Measurements from ENCODE around the gene CGB8.

DNA sequence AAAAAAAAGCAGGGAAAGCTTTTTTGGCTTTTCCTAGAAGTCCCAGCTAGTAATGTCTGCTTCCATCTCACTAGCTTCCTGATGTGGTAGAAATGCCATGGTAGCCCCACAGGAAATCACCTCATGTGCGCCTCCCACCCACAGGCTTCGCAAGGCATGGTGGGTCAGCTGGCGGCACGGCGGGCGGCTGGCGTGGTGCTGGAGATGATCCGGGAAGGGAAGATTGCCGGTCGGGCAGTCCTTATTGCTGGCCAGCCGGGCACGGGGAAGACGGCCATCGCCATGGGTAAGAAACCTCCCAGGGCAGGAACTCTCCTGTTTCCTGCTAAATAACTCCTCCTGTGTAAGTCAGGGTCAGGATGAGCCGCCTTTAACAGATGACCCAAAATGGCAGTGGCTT lies 44.8 kb downstream of the CGB8 start:
- TF ChIP-seq, protein P1, sequence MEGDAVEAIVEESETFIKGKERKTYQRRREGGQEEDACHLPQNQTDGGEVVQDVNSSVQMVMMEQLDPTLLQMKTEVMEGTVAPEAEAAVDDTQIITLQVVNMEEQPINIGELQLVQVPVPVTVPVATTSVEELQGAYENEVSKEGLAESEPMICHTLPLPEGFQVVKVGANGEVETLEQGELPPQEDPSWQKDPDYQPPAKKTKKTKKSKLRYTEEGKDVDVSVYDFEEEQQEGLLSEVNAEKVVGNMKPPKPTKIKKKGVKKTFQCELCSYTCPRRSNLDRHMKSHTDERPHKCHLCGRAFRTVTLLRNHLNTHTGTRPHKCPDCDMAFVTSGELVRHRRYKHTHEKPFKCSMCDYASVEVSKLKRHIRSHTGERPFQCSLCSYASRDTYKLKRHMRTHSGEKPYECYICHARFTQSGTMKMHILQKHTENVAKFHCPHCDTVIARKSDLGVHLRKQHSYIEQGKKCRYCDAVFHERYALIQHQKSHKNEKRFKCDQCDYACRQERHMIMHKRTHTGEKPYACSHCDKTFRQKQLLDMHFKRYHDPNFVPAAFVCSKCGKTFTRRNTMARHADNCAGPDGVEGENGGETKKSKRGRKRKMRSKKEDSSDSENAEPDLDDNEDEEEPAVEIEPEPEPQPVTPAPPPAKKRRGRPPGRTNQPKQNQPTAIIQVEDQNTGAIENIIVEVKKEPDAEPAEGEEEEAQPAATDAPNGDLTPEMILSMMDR (optimal IDR thresholded peaks at IDR 0.05 in 1 of 3, IDR thresholded peaks at IDR 0.05 in 1 of 3, conservative IDR thresholded peaks at IDR 0.05 in 1 of 3; ENCODE audit: extremely low read depth in 1 of 3, insufficient read depth in 2 of 3, low read length in 3 of 3) = no peak
- TF ChIP-seq EZH2 (IDR thresholded peaks at IDR 0.05; ENCODE audit: low read length) = no peak

Measured in keratinocyte (primary cell).